Measurements from ENCODE around the gene P2RX3. TPM values are rescaled to one million over a fixed set of nuclear protein-coding genes. Genes with fewer than 3 reads are reported as not detected.
A peak's percentile ranks its signal among the peaks of the same experiment; 100 is the strongest.

Gene P2RX3
- total and polyA plus RNA-seq, 2 donors (not counting 1 experiment from before 2014, with no cell fraction given), result not detected

DNA sequence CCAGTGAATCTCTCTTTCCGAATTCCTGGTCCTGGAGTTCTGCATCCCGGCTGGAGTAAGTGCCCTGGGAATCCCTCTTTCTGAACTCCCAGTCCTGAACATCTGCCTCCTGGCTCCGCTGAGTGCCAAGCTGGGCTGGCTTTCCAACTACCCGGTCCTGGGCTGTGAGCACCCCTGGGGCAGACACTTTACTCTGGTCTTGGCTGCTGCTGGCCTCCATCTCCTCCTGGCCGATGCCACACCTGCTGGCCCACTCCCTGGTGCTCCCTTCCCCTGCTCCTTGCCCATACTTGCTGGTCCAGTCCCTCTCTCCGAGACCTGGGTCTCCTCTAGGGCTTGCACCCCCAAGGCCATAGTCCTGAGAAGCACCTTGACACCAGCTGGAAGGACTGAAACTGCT is 28.1 kb upstream of the P2RX3 start:
- no peak overlapping the region for H3K9ac ChIP-seq (ENCODE audit: insufficient read depth, low read length)
- peak overlapping the region; percentile 91 for H3K4me2 ChIP-seq (ENCODE audit: extremely low read depth, insufficient read depth, low read length)
- no peak overlapping the region for H2AFZ ChIP-seq (ENCODE audit: low read length)
- peaks cover 51% of the 10 kb centered on the region for H3K79me2 ChIP-seq (ENCODE audit: control insufficient read depth, insufficient read depth, low read length)
- H3K9me3 ChIP-seq (ENCODE audit: control insufficient read depth, insufficient read depth, low read depth, low read length), result no peaks in the 10 kb centered on the region
- no peaks in the 10 kb centered on the region for H3K27me3 ChIP-seq (ENCODE audit: control insufficient read depth, insufficient read depth, low read length)
- H3K4me1 ChIP-seq (ENCODE audit: control insufficient read depth, extremely low read depth, insufficient read depth, low read length), result peaks cover 29% of the 10 kb centered on the region
- peaks cover 27% of the 10 kb centered on the region for H3K36me3 ChIP-seq (ENCODE audit: control insufficient read depth, insufficient read depth, low read length)
- peak overlapping the region in 3 of 4 experiments; percentile 48 to 63 (median 48) for H3K4me3 ChIP-seq (replicated peaks in 1 of 4; ENCODE audit: control extremely low read depth in 1 of 4, insufficient read depth in 1 of 4, low read depth in 3 of 4, low read length in 4 of 4)
- H3K27ac ChIP-seq (ENCODE audit: insufficient read depth, low read length), result peak overlapping the region; percentile 83
- DNase-seq (ENCODE audit: low read depth in 2 of 2), result no peak
- no peak for TF ChIP-seq EZH2 (IDR thresholded peaks at IDR 0.05; ENCODE audit: low read length, missing control alignments)
- TF ChIP-seq, protein P1, sequence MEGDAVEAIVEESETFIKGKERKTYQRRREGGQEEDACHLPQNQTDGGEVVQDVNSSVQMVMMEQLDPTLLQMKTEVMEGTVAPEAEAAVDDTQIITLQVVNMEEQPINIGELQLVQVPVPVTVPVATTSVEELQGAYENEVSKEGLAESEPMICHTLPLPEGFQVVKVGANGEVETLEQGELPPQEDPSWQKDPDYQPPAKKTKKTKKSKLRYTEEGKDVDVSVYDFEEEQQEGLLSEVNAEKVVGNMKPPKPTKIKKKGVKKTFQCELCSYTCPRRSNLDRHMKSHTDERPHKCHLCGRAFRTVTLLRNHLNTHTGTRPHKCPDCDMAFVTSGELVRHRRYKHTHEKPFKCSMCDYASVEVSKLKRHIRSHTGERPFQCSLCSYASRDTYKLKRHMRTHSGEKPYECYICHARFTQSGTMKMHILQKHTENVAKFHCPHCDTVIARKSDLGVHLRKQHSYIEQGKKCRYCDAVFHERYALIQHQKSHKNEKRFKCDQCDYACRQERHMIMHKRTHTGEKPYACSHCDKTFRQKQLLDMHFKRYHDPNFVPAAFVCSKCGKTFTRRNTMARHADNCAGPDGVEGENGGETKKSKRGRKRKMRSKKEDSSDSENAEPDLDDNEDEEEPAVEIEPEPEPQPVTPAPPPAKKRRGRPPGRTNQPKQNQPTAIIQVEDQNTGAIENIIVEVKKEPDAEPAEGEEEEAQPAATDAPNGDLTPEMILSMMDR (conservative IDR thresholded peaks at IDR 0.05 in 1 of 2, IDR thresholded peaks at IDR 0.05 in 1 of 2; ENCODE audit: low read depth in 1 of 2, low read length in 2 of 2), result no peak
- H4K20me1 ChIP-seq (ENCODE audit: control insufficient read depth, extremely low read depth, insufficient read depth, low read length), result no peaks in the 10 kb centered on the region

DNA sequence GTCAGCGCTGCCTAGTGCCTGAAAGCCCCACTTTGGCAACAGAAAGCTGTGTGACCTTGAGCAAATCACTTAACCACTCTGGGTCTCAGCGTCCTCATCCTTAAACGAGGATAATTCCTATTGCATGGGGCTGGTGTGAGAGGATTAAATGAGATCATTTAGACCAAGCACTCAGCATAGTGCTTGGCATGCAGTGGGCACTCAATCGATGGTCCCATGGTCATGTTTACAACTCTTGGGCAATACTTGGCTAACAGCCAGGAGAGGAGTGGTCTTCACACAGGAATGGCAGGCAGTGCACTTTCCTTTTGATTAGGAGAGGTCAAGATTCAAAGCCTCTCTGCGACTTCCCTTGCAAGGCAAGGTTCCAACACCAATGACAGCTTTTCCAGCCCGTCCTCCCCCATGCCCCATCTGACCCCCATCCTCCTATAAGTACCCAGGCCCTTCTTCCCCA is 27.5 kb upstream of the P2RX3 start:
- TF ChIP-seq EZH2 (IDR thresholded peaks at IDR 0.05; ENCODE audit: low read length, missing control alignments), result no peak
- TF ChIP-seq, protein P1 (conservative IDR thresholded peaks at IDR 0.05 in 1 of 2, IDR thresholded peaks at IDR 0.05 in 1 of 2; ENCODE audit: low read depth in 1 of 2, low read length in 2 of 2), result no peak
- peak; percentile 33 to 74 for DNase-seq (ENCODE audit: low read depth in 2 of 2)
- Histone ChIP-seq H3K4me2 (ENCODE audit: extremely low read depth, insufficient read depth, low read length) (peak overlapping the region; percentile 91), H2AFZ (ENCODE audit: low read length) (no peak overlapping the region), H3K9me3 (ENCODE audit: control insufficient read depth, insufficient read depth, low read depth, low read length) (no peaks in the 10 kb centered on the region), H3K27me3 (ENCODE audit: control insufficient read depth, insufficient read depth, low read length) (no peaks in the 10 kb centered on the region), H4K20me1 (ENCODE audit: control insufficient read depth, extremely low read depth, insufficient read depth, low read length) (no peaks in the 10 kb centered on the region), H3K27ac (ENCODE audit: insufficient read depth, low read length) (peak overlapping the region; percentile 83), H3K36me3 (ENCODE audit: control insufficient read depth, insufficient read depth, low read length) (peaks cover 27% of the 10 kb centered on the region), H3K79me2 (ENCODE audit: control insufficient read depth, insufficient read depth, low read length) (peaks cover 45% of the 10 kb centered on the region), H3K4me1 (ENCODE audit: control insufficient read depth, extremely low read depth, insufficient read depth, low read length) (peaks cover 30% of the 10 kb centered on the region), H3K9ac (ENCODE audit: insufficient read depth, low read length) (peak overlapping the region; percentile 64), H3K4me3 (replicated peaks in 1 of 4; ENCODE audit: control extremely low read depth in 1 of 4, insufficient read depth in 1 of 4, low read depth in 3 of 4, low read length in 4 of 4) (peak overlapping the region; percentile 46 to 63 (median 48))

DNA sequence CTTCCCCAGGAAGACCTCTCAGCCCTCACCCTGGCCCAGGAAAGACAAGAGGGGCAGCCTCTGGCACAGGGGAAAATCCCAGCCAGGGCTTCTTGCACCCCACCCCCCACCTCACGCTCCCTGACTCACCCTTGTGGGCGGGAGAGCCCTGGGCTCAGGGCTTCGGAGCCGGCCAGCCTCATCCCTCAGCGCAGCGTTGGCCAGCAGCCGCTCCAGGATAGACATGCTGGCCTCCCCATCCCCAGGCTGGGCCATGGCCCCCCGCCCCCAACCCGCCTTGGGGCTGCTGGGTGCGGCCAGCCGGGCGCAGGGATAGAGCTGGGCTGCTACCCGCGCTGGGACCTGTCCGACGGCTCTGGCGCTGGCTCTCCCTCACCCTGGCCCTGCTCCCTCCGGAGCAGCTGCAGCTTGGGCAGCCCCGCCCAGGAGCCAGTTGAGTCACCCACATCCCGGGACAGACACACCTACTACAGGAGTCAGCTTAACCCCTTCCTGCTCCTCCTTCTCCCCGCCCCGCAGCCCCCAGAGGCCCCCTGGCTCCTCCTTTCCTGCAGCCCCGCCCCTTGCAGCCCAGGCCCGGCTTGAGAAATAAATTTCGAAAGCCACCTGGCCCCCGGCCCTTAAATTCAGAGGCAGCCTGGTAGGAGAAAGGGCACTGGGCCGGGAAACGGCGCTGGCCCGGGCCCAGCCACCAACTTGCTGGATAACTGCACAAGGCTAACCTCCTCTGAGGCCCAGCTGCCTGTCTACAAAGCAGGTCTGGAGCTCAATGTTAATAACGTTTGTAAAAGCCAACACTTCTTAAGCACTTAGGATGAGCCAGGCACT is 26.8 kb upstream of the P2RX3 start:
- Histone ChIP-seq H3K4me2 (ENCODE audit: extremely low read depth, insufficient read depth, low read length) (peak overlapping the region; percentile 91), H3K4me1 (ENCODE audit: control insufficient read depth, extremely low read depth, insufficient read depth, low read length) (peaks cover 35% of the 10 kb centered on the region), H3K4me3 (replicated peaks in 1 of 4; ENCODE audit: control extremely low read depth in 1 of 4, insufficient read depth in 1 of 4, low read depth in 3 of 4, low read length in 4 of 4) (peak overlapping the region; percentile 46 to 63 (median 48)), H3K27me3 (ENCODE audit: control insufficient read depth, insufficient read depth, low read length) (no peaks in the 10 kb centered on the region), H3K36me3 (ENCODE audit: control insufficient read depth, insufficient read depth, low read length) (peaks cover 27% of the 10 kb centered on the region), H3K27ac (ENCODE audit: insufficient read depth, low read length) (peak overlapping the region; percentile 83), H2AFZ (ENCODE audit: low read length) (no peak overlapping the region), H3K9ac (ENCODE audit: insufficient read depth, low read length) (peak overlapping the region; percentile 64), H3K9me3 (ENCODE audit: control insufficient read depth, insufficient read depth, low read depth, low read length) (no peaks in the 10 kb centered on the region), H4K20me1 (ENCODE audit: control insufficient read depth, extremely low read depth, insufficient read depth, low read length) (no peaks in the 10 kb centered on the region), H3K79me2 (ENCODE audit: control insufficient read depth, insufficient read depth, low read length) (peaks cover 41% of the 10 kb centered on the region)
- TF ChIP-seq, protein P1 (conservative IDR thresholded peaks at IDR 0.05 in 1 of 2, IDR thresholded peaks at IDR 0.05 in 1 of 2; ENCODE audit: low read depth in 1 of 2, low read length in 2 of 2), result no peak
- TF ChIP-seq EZH2 (IDR thresholded peaks at IDR 0.05; ENCODE audit: low read length, missing control alignments), result no peak
- DNase-seq (ENCODE audit: low read depth in 2 of 2), result peak; percentile 98 to 99

All from fibroblast of lung (primary cell).